ENCODE results near the gene BCAS3. TPM values are rescaled to one million over a fixed set of nuclear protein-coding genes. Genes with fewer than 3 reads are reported as not detected.
A peak's percentile ranks its signal among the peaks of the same experiment; 100 is the strongest.

Gene BCAS3
- total RNA-seq, 1 donor from 2014 or later, result 22.6 TPM

- peaks cover 9% of the 10 kb centered on the region for H3K4me1 Mint-ChIP-seq (ENCODE audit: low read depth)
- H3K27me3 Mint-ChIP-seq (ENCODE audit: low read depth), result no peaks in the 10 kb centered on the region
- H3K4me3 Mint-ChIP-seq (ENCODE audit: unreplicated experiment), result no peak overlapping the region
- peaks cover 2% of the 10 kb centered on the region for H3K36me3 Mint-ChIP-seq (ENCODE audit: low read depth)
- no peak overlapping the region for H3K27ac Mint-ChIP-seq (ENCODE audit: unreplicated experiment)
- no peaks in the 10 kb centered on the region for H3K9me3 Mint-ChIP-seq (ENCODE audit: low read depth)
- TF ChIP-seq CTCF (IDR thresholded peaks at IDR 0.05), result no peak
- no peak for DNase-seq (ENCODE audit: low spot score)
Measured at GRCh38 chr17:60724647-60725046, 47.0 kb downstream of the BCAS3 start.

DNA sequence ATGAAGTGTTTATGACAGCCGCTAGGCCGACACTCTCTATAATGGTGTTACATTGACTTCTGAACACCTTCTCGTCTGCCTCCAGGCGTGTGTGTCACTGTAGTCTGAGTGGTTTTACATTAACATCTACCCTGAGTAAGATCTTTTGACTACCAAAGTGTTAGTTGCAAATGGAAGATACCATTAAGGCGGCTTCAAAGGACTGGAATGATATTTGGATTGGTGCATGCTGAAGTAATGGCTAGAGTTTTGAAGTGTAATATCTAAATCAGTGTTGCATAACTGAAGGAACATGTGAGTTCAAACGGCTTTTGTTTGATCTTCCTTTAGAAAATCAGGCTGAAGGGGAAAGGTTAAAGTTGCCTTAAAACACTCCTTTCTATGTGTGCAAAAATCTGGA is 52.2 kb downstream of the BCAS3 start:
- no peak overlapping the region for H3K27ac Mint-ChIP-seq (ENCODE audit: unreplicated experiment)

DNA sequence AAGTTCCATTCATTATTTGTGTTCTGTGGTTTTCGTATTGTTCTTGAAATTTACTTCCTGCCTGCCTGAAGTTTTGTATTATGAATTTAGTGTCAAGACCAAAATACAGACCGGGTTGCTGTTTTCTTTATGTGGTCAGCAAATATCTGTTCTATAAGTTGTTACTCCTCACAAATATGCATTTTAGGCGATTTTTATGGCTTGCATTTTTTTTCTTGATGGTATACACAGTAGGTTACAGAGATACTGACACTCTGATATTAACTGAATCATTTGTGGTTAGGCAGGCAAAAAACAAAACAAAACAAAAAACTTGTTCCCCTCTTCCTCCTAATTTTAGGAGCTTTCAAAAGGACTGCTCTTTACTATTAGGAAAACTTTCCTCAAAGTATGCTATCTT is 52.6 kb downstream of the BCAS3 start:
- H3K4me3 Mint-ChIP-seq (ENCODE audit: unreplicated experiment), result no peak overlapping the region
- peaks cover 6% of the 10 kb centered on the region for H3K9me3 Mint-ChIP-seq (ENCODE audit: low read depth)
- H3K27me3 Mint-ChIP-seq (ENCODE audit: low read depth), result no peaks in the 10 kb centered on the region
- TF ChIP-seq CTCF (IDR thresholded peaks at IDR 0.05), result no peak
- peak overlapping the region; percentile 42 for H3K27ac Mint-ChIP-seq (ENCODE audit: unreplicated experiment)
- H3K4me1 Mint-ChIP-seq (ENCODE audit: low read depth), result peaks cover 11% of the 10 kb centered on the region
- DNase-seq (ENCODE audit: low spot score), result no peak
- H3K36me3 Mint-ChIP-seq (ENCODE audit: low read depth), result peaks cover 2% of the 10 kb centered on the region

More for the DNA sequence above, 52.2 kb downstream of the BCAS3 start:
- no peak for TF ChIP-seq CTCF (IDR thresholded peaks at IDR 0.05)
- H3K4me3 Mint-ChIP-seq (ENCODE audit: unreplicated experiment), result no peak overlapping the region
- H3K4me1 Mint-ChIP-seq (ENCODE audit: low read depth), result peaks cover 11% of the 10 kb centered on the region
- no peak for DNase-seq (ENCODE audit: low spot score)
- H3K9me3 Mint-ChIP-seq (ENCODE audit: low read depth), result peaks cover 5% of the 10 kb centered on the region
- peaks cover 2% of the 10 kb centered on the region for H3K36me3 Mint-ChIP-seq (ENCODE audit: low read depth)
- no peaks in the 10 kb centered on the region for H3K27me3 Mint-ChIP-seq (ENCODE audit: low read depth)

- no peak for DNase-seq (ENCODE audit: low spot score)
Measured at GRCh38 chr17:60738287-60738686, 60.6 kb downstream of the BCAS3 start.

DNA sequence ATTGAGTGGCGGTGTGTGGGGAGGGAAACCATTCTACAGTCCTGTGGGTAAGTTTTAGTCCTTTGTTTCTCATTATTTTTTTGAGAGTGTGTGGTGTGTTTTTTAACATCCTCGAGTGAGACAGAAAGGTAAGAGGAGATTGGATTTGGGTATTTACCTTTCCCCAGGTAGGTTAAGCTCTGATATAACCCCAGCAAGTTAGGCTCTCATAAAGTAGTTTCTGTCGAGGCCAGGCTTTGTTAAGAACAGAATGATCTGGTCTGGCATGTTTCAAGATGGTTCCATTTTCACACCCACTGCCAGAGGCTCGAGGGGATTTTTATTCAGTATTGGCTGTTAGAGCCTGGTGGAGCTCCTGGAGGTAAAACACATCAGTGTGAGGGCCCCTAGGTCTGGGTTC is 62.9 kb downstream of the BCAS3 start:
- H3K9me3 Mint-ChIP-seq (ENCODE audit: low read depth), result no peaks in the 10 kb centered on the region
- H3K36me3 Mint-ChIP-seq (ENCODE audit: low read depth), result peaks cover 7% of the 10 kb centered on the region
- TF ChIP-seq CTCF (IDR thresholded peaks at IDR 0.05), result no peak
- H3K4me1 Mint-ChIP-seq (ENCODE audit: low read depth), result peaks cover 15% of the 10 kb centered on the region
- no peak overlapping the region for H3K4me3 Mint-ChIP-seq (ENCODE audit: unreplicated experiment)
- H3K27me3 Mint-ChIP-seq (ENCODE audit: low read depth), result no peaks in the 10 kb centered on the region
- DNase-seq (ENCODE audit: low spot score), result no peak
- no peak overlapping the region for H3K27ac Mint-ChIP-seq (ENCODE audit: unreplicated experiment)

More at GRCh38 chr17:60738287-60738686, 60.6 kb downstream of the BCAS3 start:
- Mint-ChIP-seq H3K4me1 (ENCODE audit: low read depth) (peaks cover under 1% of the 10 kb centered on the region), H3K27ac (ENCODE audit: unreplicated experiment) (no peak overlapping the region), H3K36me3 (ENCODE audit: low read depth) (peaks cover 7% of the 10 kb centered on the region), H3K27me3 (ENCODE audit: low read depth) (no peaks in the 10 kb centered on the region), H3K9me3 (ENCODE audit: low read depth) (peaks cover 6% of the 10 kb centered on the region), H3K4me3 (ENCODE audit: unreplicated experiment) (no peak overlapping the region)
- TF ChIP-seq CTCF (IDR thresholded peaks at IDR 0.05), result no peak
